G401 (cell line): ENCODE data around the gene MYO5A. TPM values are rescaled to one million over a fixed set of nuclear protein-coding genes. Genes with fewer than 3 reads are reported as not detected.
"Not testable (repeated sequence)": the region's sequence is repeated elsewhere in the genome, so short reads cannot be mapped to it uniquely, and the experiment has no call there.

Experiments used
- DNase-seq: peaks from one replicate; pipeline ENCODE4 v3.0.0-alpha.2; 2015; ENCODE audit warnings: low spot score
- in situ Hi-C: cut with HindIII; loops from 2 replicates; pipeline ENCODE4 v1.10.0; 2016; ENCODE audit warnings: low sequenced_read_pairs, mixed read lengths
- total RNA-seq: library from RNA; depleted of rRNA; stranded (reverse); fragments of >200 nt; shearing (Covaris generic); gene quantifications from 2 replicates; pipeline ENCODE4 v1.2.3, GENCODE V29; 2014

MYO5A gene
- total RNA-seq, 1 experiment from 2014 or later: 10.0 TPM

DNA sequence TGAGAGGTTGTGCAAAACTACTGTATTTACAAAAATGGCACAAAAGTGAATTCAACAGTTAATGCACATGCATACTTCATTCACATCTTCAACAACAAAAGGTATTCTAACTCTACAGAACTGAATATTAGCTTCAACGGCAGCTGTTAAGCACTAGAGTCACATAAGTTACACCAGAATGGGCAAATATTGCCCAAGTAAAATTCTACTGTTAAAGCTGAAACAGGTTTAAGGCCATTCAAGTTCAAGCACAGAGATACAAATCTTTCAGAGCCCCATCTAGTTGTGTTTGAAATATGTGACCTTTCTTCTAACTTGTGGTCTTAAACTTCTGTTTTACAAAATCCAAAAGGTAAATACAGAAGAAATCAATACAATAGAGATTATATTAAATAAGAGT is 22.5 kb upstream of the MYO5A start:
- DNase-seq, in situ Hi-C loops: not testable (repeated sequence)

DNA sequence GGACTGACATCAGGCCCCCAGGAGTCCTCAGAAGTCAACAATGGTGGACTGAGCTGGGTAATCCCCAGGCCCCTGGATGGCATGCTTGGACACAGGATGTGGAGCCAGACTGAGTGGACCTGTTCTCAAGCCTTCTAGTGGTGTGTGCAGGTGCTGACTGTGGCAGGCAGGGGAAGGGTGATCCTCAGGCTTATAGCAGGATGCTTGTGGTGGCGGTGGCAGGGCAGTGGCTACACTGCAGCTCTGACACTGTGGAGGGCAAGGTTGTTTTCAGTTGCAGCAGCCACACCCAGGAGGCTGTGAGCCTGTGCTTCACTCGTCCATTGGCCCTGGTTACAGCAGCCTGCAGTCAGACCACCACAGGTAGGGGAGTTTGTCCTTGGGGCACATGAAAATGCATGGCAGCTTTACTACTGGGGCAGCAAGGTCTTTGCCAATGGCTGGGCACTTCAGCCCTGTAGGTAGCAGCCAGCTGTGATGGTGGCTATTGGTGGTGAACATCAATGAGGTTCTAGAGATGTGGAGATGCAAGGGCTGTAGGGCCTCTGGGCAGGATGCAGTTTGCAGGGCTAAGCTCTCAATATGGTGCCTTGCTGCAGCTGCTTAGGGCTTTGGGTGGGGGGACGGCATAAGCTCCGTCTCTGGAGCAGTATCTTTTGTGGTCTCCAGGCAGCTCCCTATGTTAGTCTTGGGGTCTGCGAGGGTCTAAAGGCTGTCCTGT is 17.5 kb upstream of the MYO5A start:
- no peak for DNase-seq
- in situ Hi-C loops: no loop called here

DNA sequence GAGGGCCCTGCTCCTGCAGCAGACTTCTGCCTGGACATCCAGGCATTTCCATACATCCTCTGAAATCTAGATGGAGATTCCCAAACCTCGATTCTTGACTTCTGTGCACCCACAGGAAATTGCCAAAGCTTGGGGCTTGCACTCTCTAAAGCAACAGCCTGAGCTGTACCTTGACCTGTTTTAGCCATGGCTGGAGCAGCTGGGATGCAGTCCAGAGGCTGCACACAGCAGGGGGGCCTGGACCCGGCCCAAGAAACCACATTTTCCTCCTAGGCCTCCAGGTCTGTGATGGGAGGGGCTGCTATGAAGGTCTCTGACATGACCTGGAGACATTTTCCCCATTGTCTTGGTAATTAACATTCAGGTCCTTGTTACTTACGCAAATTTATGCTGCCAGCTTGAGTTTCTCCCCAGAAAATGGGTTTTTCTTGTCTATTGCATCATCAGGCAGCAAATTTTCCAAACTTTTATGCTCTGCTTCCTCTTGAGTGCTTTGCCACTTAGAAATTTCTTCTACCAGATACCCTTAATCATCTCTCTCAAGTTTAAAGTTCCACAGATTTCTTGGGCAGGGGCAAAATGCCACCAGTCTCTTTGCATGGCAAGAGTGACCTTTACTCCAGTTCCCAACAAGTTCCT is 11.8 kb upstream of the MYO5A start:
- in situ Hi-C loops: no loop called here

DNA sequence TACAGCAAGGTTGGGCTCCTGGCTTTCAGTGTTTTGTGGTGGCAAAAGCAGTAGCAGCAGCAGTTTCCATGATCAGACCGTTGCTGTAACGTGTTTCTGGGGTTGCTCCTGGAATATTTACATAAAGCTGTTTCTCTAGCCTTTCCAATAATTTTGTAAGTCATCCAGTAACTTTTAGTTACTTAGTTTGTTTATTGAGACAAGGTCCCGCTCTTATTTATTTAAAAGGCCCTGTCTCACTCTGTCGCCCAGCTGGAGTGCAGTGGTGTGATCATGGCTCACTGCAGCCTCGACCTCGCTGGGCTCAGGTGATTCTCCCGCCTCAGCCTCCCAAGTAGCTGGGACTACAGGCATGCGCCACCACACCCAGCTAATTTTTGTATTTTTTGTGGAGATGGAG is 8.8 kb upstream of the MYO5A start:
- no peak for DNase-seq
- in situ Hi-C loops: no loop called here

More for the DNA sequence above, 11.8 kb upstream of the MYO5A start:
- no peak for DNase-seq

DNA sequence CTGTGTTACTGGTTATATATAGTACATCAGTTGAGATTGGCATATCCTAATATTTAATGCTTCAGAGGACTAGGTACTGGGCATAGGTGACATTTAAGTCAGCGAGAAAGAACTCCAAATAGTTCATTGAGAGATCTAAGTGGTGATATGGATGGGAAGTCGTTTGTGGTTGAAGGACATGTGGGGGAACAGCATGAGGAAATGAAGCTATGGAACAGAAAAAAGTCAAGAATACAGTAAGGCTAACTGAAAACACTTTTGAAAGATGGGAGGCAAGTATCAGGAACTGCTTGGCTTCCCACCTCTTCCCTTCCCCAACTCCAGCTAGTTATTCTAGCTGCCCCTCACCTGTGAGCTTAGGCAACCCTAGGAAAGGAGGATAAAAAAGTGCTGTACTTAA is 3.7 kb upstream of the MYO5A start:
- no peak for DNase-seq
- in situ Hi-C loops: no loop called here

DNA sequence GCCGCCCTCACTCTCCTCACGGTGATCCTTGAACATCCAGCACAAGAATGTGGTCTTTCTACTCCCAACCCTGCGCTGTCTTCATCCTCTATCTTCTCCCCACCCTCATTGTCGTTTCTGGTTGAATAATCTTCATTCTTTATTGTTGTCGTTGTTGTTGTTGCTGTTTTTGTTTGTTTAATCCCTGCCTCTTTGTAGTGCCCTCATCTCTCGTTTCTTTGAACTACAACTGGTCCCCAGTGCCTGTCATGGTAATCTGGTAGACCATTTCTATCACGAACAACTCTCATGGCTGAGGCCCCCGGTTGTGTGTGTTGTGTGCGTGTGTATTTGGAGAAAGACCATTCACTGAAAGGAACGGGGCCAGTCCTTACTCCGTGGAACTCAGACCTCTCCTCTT is 1.3 kb upstream of the MYO5A start:
- in situ Hi-C loops: no loop called here
- no peak for DNase-seq

DNA sequence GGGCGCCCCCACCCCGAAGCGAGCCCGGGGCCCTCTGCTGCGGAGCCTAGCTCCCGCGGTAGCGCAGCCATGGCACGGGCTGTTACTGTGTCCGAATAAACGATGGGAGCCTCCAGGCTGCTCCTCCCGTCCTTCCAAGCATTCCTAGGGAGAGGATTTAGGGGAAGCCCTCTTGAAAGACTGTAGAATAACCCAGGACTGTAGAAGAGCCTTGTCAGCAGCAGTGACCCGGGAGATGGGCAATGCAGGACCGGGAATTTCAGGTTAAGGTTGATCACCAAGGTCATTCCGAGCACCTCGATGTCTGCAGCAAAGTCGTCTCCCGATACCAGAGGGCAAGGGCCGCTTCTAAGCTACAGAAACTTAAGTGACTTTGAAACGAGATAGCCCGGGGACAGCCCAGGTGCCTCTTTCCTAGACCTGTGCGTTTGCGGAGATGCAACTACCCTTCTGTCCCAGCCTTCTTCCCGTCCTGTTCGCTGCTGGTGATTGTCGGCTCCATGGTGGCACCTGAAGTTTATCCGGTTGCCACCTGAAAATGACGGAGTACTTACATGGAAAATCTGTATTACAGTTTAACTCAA is 753 bp upstream of the MYO5A start:
- DNase-seq: peak; percentile 64
- in situ Hi-C loops: no loop called here

DNA sequence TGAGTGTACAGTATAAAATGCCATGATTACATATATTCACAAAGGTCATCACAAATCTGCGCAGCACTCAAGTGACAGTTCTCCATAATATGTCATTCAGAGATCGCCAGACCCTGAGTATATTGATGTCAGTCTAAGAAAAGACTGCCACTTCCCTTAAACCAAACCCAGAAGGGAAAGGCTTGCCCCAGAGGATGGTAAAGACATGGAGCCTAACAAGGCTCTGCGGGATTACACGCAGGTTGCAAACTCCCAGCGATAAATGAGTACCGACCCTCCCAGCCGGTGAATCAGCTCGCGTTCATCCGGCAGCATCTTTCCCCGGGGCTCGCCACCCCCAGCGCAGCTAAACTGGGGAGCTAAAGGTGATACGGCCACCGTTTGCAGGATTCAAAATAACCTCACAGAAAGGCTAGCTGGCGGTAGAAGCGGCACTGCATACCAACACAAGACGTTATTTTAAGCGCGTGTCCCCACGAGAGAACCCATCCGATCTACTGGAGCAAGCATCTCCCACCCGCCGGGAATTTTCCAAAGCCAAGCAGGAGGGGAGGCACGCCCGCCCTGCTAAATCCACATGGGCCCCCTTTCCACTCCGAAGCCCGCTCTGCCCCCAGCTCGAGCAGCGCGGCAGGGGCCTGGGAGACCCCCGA is 643 bp downstream of the MYO5A start:
- in situ Hi-C loops: no loop called here
- DNase-seq: peak; percentile 64

DNA sequence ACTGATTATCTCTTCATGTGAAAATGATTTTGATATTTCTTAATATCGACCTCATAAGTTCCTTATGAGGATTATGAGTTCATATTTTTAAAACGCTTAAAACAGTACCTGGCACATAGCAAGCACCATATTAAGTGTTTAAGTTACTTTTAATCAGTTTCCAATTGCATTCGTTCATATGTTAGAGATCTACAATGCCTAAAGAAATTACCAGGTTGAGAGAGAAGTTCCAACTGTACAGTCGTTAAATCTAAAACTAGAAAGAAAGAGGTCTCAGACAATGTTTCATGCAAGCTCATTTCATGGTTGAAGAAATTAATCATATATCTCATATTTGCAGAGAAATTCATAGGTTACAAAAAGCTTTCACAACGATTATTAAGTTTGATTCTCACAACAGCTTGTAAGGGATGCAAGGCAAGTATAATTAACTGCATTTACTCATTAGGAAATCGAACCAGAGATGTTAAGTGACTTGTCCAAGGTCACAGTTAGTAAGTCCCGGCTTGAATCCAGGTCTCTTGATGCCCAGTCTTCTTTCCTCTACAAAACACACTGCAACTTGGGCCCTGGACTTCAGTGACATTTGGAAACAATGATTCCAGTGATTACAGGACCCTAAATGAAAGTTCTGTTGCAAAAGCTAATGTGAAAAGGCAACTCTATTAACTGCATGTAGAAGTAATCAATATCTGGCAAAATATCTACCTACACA is 1.3 kb downstream of the MYO5A start:
- in situ Hi-C loops: no loop called here
- DNase-seq: peak; percentile 20

DNA sequence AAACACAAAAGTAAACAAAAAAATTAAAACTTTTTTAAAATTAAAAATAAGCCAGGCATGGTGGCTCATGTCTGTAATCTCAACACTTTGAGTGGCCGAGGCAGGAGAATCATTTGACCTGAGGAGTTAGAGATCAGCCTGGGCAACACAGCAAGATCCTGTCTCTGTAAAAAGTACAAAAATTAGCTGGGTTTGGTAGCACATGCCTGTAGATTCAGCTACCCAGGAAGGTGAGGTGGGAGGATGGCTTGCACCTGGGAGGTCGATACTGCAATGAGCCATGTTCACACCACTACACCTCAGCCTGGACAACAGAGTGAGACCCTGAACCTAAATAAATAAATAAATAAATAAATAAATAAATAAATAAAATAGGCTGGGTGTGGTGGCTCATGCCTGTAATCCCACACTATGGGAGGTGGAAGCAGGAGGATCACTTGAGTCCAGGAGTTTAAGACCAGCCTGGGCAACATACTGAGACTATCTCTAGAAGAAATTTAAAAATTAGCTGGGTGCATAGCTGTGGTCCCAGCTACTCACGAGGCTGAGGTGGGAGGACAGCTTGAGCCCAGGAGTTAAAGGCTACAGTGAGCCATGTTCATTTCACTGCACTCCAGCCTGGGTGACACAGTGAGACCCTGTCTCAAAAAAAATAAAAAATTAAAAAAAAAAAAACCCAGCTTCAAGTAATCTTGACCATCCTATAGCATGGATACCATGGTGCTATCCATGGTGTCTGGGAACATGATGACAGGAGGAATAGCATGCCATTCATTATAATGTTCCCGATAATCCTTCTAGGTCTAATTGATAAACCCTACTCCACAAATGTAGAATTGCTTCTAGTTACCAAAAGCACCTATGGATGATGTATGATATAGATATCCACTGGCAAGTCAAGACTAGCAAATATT is 4.2 kb downstream of the MYO5A start:
- DNase-seq: no peak
- in situ Hi-C loops: no loop called here

DNA sequence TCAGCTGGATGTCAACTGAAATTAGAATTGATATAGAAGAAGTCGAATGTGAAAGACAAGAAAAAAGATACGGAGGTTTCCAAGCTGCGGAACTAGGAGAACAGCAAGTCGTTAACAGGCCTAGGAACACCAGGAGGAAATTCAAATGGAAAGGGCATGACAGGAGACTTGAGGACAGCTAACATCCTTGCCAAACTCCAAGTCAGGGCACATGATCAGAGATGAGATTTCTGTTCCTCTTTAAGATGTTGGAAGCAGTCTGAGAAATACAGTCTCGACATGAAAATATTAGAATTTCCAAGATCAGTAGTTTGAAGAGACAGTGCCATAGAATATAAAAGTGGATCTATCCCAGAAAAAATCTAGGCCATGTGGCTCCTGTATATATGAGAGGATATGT is 5.0 kb downstream of the MYO5A start:
- no peak for DNase-seq
- in situ Hi-C loops: no loop called here

DNA sequence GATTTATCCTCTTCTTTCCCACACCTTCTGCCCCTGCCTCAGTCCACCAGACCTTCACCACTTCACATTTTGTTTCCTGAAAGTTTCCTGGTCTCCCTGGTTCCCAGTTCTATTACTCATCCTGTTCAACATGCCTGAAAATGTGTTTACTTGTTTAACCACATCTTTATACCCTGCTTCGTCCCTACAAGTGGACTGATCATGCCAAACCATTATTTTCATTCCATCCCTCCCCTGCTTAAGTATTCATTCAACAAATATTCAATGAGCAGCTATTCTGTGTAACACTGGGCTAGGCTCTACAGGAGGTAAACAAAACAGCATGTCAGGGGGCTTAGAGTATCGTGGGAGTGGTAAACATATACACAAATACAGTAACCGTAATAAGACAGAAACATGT is 5.5 kb downstream of the MYO5A start:
- no peak for DNase-seq
- in situ Hi-C loops: no loop called here

DNA sequence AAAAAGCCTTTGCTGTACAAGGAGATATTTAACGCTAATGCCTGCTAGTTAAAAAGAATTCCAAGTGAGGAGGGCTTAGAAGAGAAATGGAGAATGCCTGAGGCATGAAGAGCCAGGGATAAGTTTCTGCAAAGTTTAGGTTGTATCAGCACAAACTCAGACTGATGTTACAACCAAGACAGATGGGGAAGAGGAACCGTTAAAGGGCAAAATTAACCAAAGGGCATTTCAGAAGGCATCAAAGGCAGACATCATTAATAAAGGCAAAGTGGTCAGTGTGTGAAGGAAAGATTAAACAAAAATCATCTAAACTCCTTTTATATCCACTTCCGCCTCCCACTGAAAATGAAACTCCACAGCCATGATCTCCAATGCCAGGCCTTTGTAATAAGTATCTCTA is 7.0 kb downstream of the MYO5A start:
- in situ Hi-C loops: no loop called here

DNA sequence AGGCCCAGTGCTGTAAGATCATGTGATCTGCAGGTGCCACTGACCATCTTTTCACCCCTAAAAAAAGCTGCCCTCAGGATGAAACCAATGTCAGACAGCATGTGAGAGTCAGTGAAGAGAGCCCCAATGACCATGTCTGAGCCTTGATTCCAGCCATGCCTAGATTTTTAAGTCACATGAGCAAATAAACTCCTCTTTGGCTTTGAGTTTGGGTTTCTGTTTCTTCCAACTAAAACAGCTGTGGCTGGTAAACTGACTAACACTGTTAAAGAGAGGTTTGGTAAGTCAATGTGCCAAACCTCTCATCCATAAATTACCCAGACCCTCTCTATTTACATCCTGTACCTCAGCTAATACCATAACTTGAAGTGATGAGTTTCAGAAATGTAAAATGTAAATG is 8.3 kb downstream of the MYO5A start:
- no peak for DNase-seq
- in situ Hi-C loops: no loop called here

More for the DNA sequence above, 7.0 kb downstream of the MYO5A start:
- no peak for DNase-seq

DNA sequence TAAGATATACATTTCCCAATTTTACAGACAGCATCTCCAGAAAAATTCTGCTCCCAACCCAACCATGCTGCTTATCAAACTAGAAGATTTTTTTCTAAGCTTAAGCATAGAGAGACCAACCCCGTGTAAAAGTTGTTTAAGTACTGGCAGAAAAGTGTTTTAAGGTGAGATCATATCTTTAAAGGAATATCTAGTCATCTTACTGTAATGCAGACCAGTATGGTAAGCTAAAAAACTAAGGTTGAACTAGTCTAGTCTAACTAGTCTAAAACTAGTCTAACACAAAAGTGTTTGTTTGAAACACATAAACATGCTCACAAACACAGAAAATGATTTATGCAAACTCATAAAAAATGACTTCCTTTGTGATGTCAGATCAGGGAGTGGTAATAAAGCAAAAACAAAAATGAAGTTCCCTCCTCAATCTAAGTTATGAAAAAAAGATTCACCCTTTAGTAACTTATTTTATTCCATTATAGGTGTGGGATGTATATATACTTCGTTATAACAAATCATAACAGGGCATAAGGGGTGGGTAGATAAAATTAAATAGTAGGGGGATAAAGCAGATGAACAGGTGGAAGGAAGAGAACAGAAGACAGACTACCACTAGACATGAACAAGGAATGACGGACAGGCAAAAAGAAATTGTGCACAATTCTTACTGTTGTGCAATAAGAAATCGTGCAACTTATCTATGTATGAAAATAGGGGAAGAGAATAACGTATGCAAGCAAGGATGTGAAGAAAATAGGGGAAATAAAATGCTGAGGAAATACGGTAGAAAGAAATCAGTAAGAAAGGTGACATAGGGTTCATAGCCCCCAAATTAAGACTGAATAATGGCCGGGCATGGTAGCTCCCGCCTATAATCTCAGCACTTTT is 10.0 kb downstream of the MYO5A start:
- no peak for DNase-seq
- in situ Hi-C loops: no loop called here

DNA sequence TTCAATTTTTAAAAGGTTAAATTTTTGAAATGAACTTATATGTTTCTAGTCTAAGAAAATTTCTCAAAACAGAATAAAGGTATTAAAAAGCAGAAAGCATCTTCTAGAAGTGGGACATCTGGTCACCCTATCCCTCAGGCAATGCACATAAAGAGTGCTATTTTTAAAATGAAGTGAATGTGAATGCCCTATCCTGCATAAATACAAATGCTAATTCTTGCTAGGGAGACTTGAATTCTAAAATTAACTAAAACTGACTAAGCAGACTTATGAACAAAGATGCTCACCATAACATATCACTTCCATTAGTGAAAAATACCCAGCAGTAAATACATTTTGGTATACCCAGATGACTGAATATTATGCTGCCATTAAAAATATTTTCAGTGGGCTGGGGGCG is 11.7 kb downstream of the MYO5A start:
- no peak for DNase-seq
- in situ Hi-C loops: no loop called here

DNA sequence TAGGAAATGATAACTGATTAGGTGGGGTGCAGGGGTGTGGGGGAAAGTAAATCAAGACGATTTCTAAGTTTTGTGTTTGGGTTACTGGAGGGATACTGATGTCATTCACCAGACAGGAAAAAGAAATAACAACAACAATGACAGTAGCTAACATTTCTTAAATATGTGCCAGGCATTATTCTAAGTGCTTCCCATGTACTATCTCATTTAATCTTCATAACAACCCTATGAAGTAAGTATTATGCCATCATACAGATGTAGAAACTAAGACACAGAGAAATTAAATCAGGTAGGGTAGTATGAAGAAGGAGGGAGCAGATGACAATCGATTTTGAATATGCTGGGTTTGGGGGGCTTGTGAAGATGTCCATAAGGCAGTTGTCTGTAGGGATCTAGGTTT is 13.3 kb downstream of the MYO5A start:
- in situ Hi-C loops: no loop called here
- DNase-seq: no peak

DNA sequence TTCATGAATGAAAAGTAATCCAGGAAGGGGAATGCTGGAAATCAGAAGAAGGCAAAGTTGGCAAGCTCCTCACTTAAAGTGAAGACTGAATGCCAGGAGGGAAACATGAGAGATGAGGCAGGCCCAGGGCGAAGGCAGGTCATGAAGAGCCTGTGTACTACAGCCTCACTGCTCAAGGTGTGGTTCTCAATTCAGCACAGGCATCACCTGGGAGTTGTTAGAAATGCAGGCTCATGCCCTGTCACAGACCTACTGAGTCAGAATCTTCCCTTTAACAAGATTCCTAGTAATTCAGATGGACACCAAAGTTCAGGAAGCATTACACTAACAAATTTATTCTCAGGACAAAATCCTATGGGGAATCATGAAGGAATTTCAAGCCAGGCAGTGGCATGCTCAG is 14.2 kb downstream of the MYO5A start:
- no peak for DNase-seq
- in situ Hi-C loops: no loop called here
